ENCODE data around the gene AGFG2.
"Not testable (repeated sequence)": the region's sequence is repeated elsewhere in the genome, so short reads cannot be mapped to it uniquely, and the experiment has no call there.

AGFG2 gene

DNA sequence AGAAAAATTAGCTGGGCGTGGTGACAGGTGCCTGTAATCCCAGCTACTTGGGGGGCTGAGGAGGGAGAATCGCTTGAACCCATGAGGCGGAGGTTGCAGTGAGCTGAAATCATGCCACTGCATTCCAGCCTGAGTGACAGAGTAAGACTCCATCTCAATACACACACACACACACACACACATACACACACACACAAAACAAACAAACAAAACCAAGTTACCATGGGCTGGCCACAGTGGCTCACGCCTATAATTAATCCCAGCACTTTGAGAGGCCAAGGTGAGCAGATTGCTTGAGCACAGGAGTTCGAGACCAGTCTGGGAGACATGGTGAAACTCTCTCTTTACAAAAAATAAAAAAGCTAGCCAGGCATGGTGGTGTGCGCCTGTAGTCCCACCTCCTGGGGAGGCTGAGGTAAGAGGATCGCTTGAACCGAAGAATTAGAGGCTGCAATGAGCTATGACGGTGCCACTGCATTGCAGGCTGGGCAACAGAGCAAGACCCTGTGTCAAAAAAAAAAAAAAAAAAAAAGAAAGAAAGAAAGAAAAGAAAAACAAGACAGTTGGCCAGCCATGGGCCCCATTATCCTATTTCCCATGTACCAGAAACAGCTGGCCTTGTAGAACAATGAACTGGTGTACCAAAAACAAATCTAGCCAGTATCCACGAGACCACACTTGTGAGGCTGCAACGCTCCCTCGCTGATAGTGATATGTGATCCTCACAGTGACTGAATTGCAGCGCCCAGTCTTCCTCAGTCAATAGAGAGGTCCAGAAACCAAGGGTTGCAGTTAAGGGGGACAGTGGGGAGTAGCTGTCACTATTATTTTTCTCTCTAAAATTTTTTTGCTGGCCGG, 6.6 kb upstream of the AGFG2 start:
- TF ChIP-seq, protein P1, sequence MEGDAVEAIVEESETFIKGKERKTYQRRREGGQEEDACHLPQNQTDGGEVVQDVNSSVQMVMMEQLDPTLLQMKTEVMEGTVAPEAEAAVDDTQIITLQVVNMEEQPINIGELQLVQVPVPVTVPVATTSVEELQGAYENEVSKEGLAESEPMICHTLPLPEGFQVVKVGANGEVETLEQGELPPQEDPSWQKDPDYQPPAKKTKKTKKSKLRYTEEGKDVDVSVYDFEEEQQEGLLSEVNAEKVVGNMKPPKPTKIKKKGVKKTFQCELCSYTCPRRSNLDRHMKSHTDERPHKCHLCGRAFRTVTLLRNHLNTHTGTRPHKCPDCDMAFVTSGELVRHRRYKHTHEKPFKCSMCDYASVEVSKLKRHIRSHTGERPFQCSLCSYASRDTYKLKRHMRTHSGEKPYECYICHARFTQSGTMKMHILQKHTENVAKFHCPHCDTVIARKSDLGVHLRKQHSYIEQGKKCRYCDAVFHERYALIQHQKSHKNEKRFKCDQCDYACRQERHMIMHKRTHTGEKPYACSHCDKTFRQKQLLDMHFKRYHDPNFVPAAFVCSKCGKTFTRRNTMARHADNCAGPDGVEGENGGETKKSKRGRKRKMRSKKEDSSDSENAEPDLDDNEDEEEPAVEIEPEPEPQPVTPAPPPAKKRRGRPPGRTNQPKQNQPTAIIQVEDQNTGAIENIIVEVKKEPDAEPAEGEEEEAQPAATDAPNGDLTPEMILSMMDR (IDR thresholded peaks at IDR 0.05; ENCODE audit: low read depth, low read length) = no peak
- no peak for DNase-seq
- H3K27me3 ChIP-seq (ENCODE audit: insufficient read depth, low read depth, severe bottlenecking) = no peaks in the 10 kb centered on the region
- H3K27ac ChIP-seq = no peak overlapping the region
- H3K9me3 ChIP-seq (ENCODE audit: severe bottlenecking) = no peaks in the 10 kb centered on the region
- no peaks in the 10 kb centered on the region for H3K36me3 ChIP-seq
- H3K4me3 ChIP-seq (ENCODE audit: low read depth, low read length) = no peak overlapping the region

DNA sequence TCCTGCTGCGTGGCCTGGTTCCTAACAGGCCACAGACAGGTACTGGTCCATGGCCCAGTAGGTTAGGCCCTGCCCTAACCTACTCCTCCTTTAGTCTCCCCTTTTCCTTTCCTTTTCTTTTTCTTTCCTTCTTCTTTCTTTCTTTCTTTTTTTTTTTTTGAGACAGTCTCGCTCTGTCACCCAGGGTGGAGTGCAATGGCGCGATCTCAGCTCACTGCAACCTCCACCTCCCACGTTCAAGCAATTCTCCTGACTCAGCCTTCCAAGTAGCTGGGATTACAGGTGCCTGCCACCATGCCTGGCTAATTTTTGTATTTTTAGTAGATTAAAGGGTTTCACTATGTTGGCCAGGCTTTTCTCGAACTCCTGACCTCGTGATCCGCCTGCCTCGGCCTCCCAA, 3.0 kb upstream of the AGFG2 start:
- H3K27ac ChIP-seq = not testable (repeated sequence)

DNA sequence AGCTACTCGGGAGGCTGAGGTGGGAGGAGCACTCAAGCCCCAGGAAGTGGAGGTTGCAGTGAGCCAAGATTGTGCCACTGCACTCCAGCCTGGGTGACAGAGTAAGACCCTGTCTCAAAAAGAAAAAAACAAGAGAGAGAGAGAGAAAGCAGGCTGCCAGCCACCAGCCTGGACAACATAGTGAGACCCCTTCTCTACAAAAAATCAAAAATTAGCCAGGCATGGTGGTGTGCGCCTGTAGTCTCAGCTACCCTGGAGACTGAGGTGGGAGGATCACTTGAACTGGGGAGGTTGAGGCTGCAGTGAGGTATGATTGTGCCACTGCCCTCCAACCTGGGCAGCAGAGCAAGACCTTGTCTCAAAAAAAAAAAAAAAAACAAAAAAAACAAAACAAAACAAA, 2.3 kb upstream of the AGFG2 start:
- not testable (repeated sequence) for H3K9me3 ChIP-seq (ENCODE audit: severe bottlenecking); H3K27me3 ChIP-seq (ENCODE audit: insufficient read depth, low read depth, severe bottlenecking); H3K36me3 ChIP-seq; H3K4me3 ChIP-seq (ENCODE audit: low read depth, low read length); H3K27ac ChIP-seq; DNase-seq

More for the DNA sequence above, 3.0 kb upstream of the AGFG2 start:
- H3K9me3 ChIP-seq (ENCODE audit: severe bottlenecking); DNase-seq; H3K36me3 ChIP-seq; H3K27me3 ChIP-seq (ENCODE audit: insufficient read depth, low read depth, severe bottlenecking); H3K4me3 ChIP-seq (ENCODE audit: low read depth, low read length): not testable (repeated sequence)

DNA sequence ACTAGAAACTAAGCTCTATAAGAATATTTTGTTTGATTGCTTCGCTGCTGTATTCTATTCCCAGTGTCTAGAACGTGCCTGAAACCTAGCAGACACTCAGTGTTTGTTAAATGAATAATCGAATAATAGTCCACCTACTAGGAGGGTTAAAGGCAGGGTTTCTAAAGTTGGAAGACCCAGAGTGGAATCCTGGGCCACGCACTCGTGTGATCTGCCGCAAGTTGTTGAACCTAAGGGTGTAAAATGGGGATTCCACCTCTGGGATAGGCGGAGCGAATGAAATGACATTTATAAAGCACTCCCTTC, 702 bp upstream of the AGFG2 start:
- H3K9me3 ChIP-seq (ENCODE audit: severe bottlenecking) = no peaks in the 10 kb centered on the region
- H3K36me3 ChIP-seq = no peaks in the 10 kb centered on the region
- TF ChIP-seq, protein P1 (IDR thresholded peaks at IDR 0.05; ENCODE audit: low read depth, low read length) = no peak
- peak overlapping the region; percentile 32 for H3K27ac ChIP-seq
- peak overlapping the region; percentile 57 for H3K4me3 ChIP-seq (ENCODE audit: low read depth, low read length)
- H3K27me3 ChIP-seq (ENCODE audit: insufficient read depth, low read depth, severe bottlenecking) = no peaks in the 10 kb centered on the region
- DNase-seq = no peak

DNA sequence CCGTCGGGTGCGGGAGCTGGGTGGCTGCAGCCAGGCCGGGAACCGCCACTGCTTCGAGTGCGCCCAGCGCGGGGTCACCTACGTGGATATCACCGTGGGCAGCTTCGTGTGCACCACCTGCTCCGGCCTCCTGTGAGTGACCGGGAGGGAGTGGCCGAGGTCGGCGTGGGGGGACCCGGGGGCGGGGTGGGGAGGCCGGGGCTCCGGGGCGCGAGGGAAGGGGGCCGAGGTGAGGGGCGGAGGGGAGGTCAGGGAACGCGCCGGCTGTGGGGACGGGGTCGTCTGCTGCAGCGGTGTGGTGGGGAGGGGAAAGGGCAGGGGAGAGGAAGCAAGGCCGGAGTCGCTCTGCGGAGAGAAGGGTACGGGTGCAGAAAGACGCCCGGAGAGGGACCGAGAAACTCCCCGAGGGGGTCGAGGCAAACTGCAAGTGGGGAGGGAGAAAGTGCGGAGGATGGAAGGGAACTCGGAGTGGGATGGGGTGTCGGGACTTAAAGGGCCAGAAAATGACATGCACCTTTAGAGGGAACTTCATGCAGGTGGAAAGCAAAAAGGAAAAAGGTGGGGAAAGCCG, 518 bp downstream of the AGFG2 start:
- Histone ChIP-seq H3K27me3 (ENCODE audit: insufficient read depth, low read depth, severe bottlenecking) (no peaks in the 10 kb centered on the region), H3K36me3 (no peaks in the 10 kb centered on the region), H3K9me3 (ENCODE audit: severe bottlenecking) (no peaks in the 10 kb centered on the region), H3K27ac (peak overlapping the region; percentile 61), H3K4me3 (ENCODE audit: low read depth, low read length) (peak overlapping the region; percentile 64)
- TF ChIP-seq, protein P1 (IDR thresholded peaks at IDR 0.05; ENCODE audit: low read depth, low read length) = no peak
- DNase-seq = peak; percentile 19

DNA sequence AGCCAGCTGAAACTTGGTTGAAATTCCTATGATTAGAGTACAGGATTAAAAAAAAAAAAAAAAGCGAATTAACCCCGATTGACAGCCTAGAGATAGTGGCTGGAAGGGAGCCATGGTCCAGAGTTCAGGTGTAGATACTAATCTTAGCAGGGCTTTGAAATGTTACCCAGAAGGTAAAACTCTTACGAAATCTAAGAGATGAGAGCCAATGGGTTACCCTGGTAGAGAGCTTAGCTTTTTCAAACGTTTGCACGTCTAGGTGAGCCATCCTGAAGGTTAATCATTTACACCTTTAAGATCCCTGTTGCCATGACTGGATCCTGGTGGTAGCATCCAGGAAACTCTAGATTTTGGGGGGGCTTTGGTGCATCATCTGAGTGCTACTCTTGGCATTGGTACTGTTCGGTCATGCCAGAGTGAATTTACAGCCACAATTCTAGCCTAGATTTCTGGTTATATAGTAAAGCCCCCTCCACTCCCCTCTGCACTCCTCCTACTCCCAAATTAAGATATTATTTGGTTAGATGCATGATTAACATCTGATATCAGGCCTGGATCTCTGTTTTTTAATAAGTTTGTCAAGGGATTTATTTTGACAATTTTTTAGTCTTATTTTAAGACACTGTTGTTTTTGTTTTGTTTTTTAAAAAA, 1.2 kb downstream of the AGFG2 start:
- H3K27me3 ChIP-seq (ENCODE audit: insufficient read depth, low read depth, severe bottlenecking) = no peaks in the 10 kb centered on the region
- peak overlapping the region; percentile 64 for H3K4me3 ChIP-seq (ENCODE audit: low read depth, low read length)
- no peaks in the 10 kb centered on the region for H3K9me3 ChIP-seq (ENCODE audit: severe bottlenecking)
- no peak for DNase-seq
- TF ChIP-seq, protein P1 (IDR thresholded peaks at IDR 0.05; ENCODE audit: low read depth, low read length) = no peak
- H3K27ac ChIP-seq = no peak overlapping the region
- H3K36me3 ChIP-seq = no peaks in the 10 kb centered on the region

DNA sequence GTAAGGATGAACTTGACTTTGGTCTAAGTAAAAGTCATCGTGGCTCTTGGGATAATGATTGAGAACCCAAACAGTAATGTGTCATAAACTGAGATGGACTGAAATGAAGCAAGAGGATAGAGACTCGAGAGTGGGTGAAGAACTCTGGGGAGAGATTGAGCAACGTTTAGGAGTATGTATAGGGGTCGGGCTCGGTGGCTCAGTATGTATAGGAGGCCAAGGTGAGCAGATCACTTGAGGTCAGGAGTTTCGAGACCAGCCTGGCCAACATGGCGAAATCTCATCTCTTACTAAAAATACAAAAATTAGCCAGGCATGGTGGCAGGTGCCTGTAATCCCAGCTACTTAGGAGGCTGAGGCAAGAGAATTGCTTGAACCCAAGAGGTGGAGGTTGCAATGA, 2.3 kb downstream of the AGFG2 start:
- not testable (repeated sequence) for H3K36me3 ChIP-seq; H3K4me3 ChIP-seq (ENCODE audit: low read depth, low read length); H3K27me3 ChIP-seq (ENCODE audit: insufficient read depth, low read depth, severe bottlenecking); DNase-seq; H3K27ac ChIP-seq; H3K9me3 ChIP-seq (ENCODE audit: severe bottlenecking)
